GM13977 (cell line): ENCODE results near the gene FOXS1.

Source experiments
- DNase-seq: peaks from one replicate; pipeline ENCODE4 v3.0.0; 2012; ENCODE audit warnings: low spot score
- in situ Hi-C: fragments of 300-500 bp; cut with MboI; formaldehyde crosslinking; loops from one replicate; pipeline ENCODE4 v1.12.0; 2022; ENCODE audit warnings: low sequenced_read_pairs, low pct_unique_long_range_greater_than_20kb, mixed read lengths, inconsistent platforms; ENCODE audit not compliant: unreplicated experiment
- TF ChIP-seq, protein P1 (sequence below): IDR thresholded peaks from 2 replicates; pipeline ENCODE4 v1.5.1; 2012; ENCODE audit warnings: mild to moderate bottlenecking, control low read depth; ENCODE audit not compliant: insufficient read depth; ENCODE audit errors: extremely low read depth, missing control alignments

The FOXS1 gene

DNA sequence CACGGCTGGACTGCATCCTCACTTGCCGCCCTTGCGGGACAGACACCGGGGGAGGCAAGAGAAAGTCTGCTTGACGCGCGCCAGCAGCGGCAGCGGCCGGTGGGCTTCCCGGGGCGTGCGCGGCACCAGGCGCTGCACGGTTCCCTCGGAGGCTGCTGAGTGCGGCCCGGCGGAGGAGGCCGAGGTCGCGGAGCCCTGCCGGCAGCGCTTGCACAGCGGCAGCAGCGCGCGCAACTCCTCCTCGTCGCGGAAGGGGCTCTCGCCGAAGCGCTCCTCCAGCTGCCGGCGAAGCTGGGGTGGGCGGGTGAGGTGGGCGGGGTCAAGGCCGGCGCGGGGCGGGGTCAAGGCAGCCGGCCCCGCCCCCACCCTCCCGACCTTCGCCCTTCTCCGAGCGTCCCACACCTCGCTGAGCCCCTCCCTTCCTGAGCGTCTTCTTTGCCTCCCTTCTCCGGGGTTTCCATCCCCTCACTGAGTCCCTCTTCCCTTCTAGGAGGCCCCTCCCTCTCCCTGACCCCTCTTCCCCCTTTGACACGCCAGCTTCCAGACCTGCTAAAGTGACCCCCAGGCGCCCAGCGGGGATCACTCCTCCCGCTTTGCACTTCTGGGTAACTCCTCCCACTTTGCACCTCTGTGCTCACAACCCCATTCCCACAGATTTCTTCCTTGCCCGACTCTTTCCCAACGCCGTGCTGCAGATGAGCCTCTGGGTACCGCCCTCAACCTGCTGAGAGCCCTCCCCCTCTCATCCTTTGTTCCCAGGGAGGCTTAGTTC lies 16.2 kb upstream of the FOXS1 start:
- in situ Hi-C loops = no loop called here
- peak; percentile 97 for DNase-seq
- TF ChIP-seq, protein P1, sequence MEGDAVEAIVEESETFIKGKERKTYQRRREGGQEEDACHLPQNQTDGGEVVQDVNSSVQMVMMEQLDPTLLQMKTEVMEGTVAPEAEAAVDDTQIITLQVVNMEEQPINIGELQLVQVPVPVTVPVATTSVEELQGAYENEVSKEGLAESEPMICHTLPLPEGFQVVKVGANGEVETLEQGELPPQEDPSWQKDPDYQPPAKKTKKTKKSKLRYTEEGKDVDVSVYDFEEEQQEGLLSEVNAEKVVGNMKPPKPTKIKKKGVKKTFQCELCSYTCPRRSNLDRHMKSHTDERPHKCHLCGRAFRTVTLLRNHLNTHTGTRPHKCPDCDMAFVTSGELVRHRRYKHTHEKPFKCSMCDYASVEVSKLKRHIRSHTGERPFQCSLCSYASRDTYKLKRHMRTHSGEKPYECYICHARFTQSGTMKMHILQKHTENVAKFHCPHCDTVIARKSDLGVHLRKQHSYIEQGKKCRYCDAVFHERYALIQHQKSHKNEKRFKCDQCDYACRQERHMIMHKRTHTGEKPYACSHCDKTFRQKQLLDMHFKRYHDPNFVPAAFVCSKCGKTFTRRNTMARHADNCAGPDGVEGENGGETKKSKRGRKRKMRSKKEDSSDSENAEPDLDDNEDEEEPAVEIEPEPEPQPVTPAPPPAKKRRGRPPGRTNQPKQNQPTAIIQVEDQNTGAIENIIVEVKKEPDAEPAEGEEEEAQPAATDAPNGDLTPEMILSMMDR = no peak

DNA sequence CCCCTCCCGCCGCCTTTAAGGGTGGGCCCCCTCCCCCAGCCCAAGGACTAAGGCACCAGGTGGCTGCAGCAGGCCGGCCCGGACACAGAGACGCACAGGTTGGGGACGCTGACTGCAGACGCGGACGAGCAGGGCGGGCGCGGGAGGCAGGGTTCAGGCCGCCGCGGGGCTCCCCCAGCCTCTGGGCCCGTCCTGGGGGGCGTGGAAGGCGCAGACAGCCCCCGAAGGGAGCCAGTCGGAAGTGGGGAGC lies 15.7 kb upstream of the FOXS1 start:
- TF ChIP-seq, protein P1 = no peak
- in situ Hi-C loops = no loop called here
- DNase-seq = peak; percentile 56

DNA sequence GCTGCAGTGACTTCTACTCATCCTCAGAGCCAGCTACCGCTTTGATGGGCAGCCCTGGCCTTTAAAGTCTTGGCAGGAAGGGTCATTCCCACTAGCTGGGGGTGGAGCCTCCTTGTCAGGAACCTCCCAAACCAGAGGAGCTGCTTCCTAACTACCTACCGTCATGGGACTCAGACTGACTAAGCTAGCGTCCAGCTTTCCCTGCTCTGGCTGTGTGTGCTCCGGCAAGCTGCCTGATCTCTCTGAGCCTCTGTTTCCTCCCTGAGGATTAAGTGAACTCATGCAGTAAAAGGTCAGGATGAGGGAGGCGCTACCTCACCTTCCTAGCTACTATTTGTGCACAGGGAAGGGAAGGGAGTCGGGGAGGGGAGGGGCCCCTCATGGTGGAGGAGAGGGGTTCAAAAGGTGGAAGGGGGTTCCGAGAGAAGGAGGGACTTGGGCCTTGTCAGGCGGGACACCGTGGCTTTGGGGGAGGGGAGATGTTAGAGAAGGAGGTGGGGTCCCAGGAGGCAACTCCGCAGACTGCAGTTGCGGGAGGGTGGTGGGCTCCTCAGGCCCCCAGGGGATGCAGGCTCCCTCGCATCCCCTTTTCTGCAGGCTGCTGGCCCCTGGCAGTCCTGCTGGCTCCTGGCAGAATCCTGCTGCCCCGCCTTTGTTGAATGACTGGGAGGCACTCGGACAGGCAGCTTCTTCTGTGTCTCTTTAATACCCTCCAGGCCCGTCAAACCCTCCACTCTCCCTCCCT lies 15.2 kb upstream of the FOXS1 start:
- in situ Hi-C loops = no loop called here

DNA sequence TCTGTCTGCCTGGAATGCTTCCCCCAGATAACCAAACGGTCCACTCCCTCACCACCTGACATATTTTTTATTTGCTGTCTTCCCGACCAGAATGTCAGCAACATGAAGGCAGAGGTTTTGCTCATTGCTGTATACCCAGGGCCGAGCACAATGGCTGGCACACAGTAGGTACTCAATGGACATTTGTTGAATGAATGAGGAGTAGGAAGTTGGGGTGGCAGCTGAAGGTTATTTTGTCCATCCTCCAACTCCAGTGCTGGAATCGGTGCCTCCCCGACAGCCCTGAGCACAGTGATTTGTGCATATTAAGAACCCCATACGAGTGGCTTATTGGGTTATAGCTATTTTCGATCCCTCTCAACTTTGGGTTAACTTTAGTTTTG lies 14.6 kb upstream of the FOXS1 start:
- DNase-seq = no peak
- in situ Hi-C loops = no loop called here
- TF ChIP-seq, protein P1 = no peak

More for the DNA sequence above, 15.2 kb upstream of the FOXS1 start:
- no peak for DNase-seq
- TF ChIP-seq, protein P1 = no peak

DNA sequence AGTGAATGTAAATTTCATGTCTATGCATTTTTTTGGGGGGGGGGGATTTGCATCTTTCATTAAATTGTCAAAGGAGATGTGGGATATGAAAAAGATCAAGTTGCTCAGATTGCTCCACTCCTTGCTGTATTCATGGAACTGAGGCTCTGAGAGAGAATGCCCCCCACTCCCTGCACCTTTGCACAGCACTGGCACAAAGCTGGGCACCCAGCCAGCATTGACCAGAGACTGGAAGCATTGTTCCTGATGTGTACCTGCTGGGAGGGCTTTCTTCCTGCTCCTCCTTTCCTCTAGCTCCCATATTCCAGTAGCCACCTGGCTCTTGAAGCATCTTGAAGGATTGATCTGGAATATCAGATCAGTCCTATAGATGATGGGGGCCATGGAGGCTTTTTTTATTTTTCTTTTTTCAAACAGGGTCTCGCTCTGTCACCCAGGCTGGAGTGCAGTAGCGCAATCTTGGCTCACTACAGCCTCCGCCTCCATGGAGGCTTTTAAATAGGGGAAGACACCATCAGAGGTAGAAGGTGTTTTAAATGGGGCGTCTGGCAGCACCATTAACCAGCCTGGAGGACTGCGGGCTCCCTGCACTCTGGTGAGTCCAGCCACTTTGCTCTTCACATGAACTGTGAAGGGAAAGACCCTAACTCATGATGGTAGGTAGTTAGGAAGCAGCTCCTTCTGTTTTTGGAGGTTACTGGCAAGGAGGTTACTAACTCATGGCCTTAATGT lies 14.0 kb upstream of the FOXS1 start:
- in situ Hi-C loops = no loop called here
- TF ChIP-seq, protein P1 = no peak
- no peak for DNase-seq

DNA sequence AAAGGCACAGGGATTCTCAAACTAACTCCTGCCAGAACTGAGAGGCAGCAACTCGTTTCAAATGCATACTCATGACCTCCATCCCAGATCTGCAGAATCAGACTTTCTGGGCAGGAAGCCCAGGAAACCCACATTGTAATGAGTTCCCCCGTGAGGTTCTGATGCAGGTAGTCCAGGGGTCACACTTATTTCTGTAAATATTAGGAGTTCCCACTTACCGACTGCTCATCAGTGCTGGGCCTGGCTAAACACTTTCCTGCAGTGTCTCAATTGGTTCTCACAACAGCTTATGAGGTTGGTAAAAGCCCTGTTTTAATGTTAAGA lies 13.3 kb upstream of the FOXS1 start:
- TF ChIP-seq, protein P1 = no peak
- in situ Hi-C loops = no loop called here
- DNase-seq = no peak
